Measurements from ENCODE around the gene NAA80. TPM values are rescaled to one million over a fixed set of nuclear protein-coding genes. Genes with fewer than 3 reads are reported as not detected.
"Not testable (repeated sequence)": the region's sequence is repeated elsewhere in the genome, so short reads cannot be mapped to it uniquely, and the experiment has no call there.

Gene NAA80
- polyA plus RNA-seq, 1 of the 3 experiments (the other 2 are of a cell fraction): 10.5 TPM

DNA sequence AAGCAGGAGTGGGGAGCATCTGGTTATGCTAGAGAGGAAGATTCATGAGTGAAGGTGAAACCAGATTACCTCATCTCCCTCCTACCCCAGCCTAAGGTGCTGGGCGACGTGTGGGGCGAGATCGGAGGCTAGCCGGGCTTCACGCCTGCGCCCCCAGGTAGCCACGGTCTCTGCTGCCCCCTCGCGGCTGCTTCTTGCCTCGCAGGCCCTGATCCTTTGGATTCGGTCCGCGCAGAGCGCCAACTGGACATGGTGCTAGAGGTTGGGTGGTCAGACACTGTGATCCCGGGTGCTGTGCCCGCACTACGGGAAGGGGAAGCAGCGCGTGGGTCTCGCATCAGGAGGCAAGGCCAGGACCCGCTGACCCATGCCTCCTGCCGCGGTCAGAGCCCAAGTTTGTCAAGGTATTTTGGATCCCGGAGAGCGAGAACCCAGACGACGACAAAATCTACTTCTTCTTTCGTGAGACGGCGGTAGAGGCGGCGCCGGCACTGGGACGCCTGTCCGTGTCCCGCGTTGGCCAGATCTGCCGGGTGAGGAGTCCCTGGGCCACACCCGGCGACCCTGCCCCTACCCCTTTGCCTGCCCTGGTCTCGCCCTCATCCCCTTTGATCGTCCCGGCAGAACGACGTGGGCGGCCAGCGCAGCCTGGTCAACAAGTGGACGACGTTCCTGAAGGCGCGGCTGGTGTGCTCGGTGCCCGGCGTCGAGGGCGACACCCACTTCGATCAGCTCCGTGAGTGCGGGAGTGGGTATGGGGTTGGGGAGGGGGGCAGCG is 26.1 kb downstream of the NAA80 start:
- Histone ChIP-seq H3K4me1 (ENCODE audit: control insufficient read depth in 1 of 2, insufficient read depth in 2 of 2, low read depth in 1 of 2, low read length in 1 of 2) (peaks cover 11 to 19% of the 10 kb centered on the region in 2 experiments; a peak in 2 of 4 replicates), H3K36me3 (replicated peaks in 1 of 2; ENCODE audit: control insufficient read depth in 1 of 2, insufficient read depth in 2 of 2, low read length in 1 of 2) (no peaks in the 10 kb centered on the region), H3K27me3 (ENCODE audit: insufficient read depth) (0 out of 2 replicates have a peak, but pooled peaks cover 16% of the 10 kb centered on the region), H3K4me3 (ENCODE audit: low read depth in 2 of 2, low read length in 1 of 2) (peak overlapping the region; percentile 25 to 59; a peak in 3 of 4 replicates), H4K20me1 (ENCODE audit: insufficient read depth) (no peaks in the 10 kb centered on the region), H3K9me3 (no peaks in the 10 kb centered on the region), H2AFZ (ENCODE audit: low read depth) (peak overlapping the region; percentile 83; the same call in 1 of the 2 replicates), H3K9me2 (no peaks in the 10 kb centered on the region), H3F3A (replicated peaks; ENCODE audit: insufficient read depth) (peaks cover 16% of the 10 kb centered on the region), H3K27ac (ENCODE audit: low read depth in 2 of 2, low read length in 1 of 2) (no peak overlapping the region), H3K79me2 (ENCODE audit: insufficient read depth) (no peaks in the 10 kb centered on the region), H3K9ac (no peak overlapping the region), H3K4me2 (peak overlapping the region; percentile 82)
- ChIA-PET POLR2A (no interaction called here), CTCF (interaction anchor here (0.6 to 12.2 kb wide), 29 partner anchors 9 to 337 kb away, joined by 3 to 206 read pairs (median 4); partner anchors contain the start of genes GNAI2 and GNAT1)
- peak; percentile 98 for DNase-seq
- 13% methylated on average over 23 of the region's 61 CpGs for WGBS (ENCODE audit: low lambda C conversion rate)
- TF ChIP-seq, protein P1, sequence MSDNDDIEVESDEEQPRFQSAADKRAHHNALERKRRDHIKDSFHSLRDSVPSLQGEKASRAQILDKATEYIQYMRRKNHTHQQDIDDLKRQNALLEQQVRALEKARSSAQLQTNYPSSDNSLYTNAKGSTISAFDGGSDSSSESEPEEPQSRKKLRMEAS (IDR thresholded peaks at IDR 0.05; ENCODE audit: low read depth): 0 out of 2 replicates have a peak, but pooled peaks have one; percentile 37
- TF ChIP-seq MEF2A (IDR thresholded peaks at IDR 0.05; ENCODE audit: borderline replicate concordance, low read depth): no peak
- TF ChIP-seq TAF1 (IDR thresholded peaks at IDR 0.05; ENCODE audit: borderline replicate concordance, low read depth, low read length): no peak
- TF ChIP-seq, protein P2, sequence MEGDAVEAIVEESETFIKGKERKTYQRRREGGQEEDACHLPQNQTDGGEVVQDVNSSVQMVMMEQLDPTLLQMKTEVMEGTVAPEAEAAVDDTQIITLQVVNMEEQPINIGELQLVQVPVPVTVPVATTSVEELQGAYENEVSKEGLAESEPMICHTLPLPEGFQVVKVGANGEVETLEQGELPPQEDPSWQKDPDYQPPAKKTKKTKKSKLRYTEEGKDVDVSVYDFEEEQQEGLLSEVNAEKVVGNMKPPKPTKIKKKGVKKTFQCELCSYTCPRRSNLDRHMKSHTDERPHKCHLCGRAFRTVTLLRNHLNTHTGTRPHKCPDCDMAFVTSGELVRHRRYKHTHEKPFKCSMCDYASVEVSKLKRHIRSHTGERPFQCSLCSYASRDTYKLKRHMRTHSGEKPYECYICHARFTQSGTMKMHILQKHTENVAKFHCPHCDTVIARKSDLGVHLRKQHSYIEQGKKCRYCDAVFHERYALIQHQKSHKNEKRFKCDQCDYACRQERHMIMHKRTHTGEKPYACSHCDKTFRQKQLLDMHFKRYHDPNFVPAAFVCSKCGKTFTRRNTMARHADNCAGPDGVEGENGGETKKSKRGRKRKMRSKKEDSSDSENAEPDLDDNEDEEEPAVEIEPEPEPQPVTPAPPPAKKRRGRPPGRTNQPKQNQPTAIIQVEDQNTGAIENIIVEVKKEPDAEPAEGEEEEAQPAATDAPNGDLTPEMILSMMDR (IDR thresholded peaks at IDR 0.05): peak; percentile 91
- TF ChIP-seq ELF1 (IDR thresholded peaks at IDR 0.05): no peak
- TF ChIP-seq TEAD4 (IDR thresholded peaks at IDR 0.05; ENCODE audit: borderline replicate concordance, insufficient read depth): no peak
- no peak for TF ChIP-seq RFX5 (IDR thresholded peaks at IDR 0.05; ENCODE audit: low read length)
- peak; percentile 22 for TF ChIP-seq CHD2 (IDR thresholded peaks at IDR 0.05; ENCODE audit: low read length, partially characterized antibody)
- peak; percentile 97 for TF ChIP-seq SMC3 (IDR thresholded peaks at IDR 0.05; ENCODE audit: low read depth, low read length)
- TF ChIP-seq NRF1 (IDR thresholded peaks at IDR 0.05; ENCODE audit: low read depth, low read length): peak; percentile 54; the same call in 1 of the 2 replicates
- TF ChIP-seq RAD21 (IDR thresholded peaks at IDR 0.05; ENCODE audit: low read length): peak; percentile 99

GRCh38 chr3:50272538-50272910 is 26.7 kb downstream of the NAA80 start:
- POLR2A ChIA-PET; H3K79me2 ChIP-seq (ENCODE audit: insufficient read depth); H2AFZ ChIP-seq (ENCODE audit: low read depth); H3K4me2 ChIP-seq; H3K9me2 ChIP-seq; H3K9ac ChIP-seq; H3K27ac ChIP-seq (ENCODE audit: low read depth in 2 of 2, low read length in 1 of 2); H3K36me3 ChIP-seq (replicated peaks in 1 of 2; ENCODE audit: control insufficient read depth in 1 of 2, insufficient read depth in 2 of 2, low read length in 1 of 2); DNase-seq; H3K4me3 ChIP-seq (ENCODE audit: low read depth in 2 of 2, low read length in 1 of 2); H4K20me1 ChIP-seq (ENCODE audit: insufficient read depth); H3K9me3 ChIP-seq: not testable (repeated sequence)
- CTCF ChIA-PET: interaction anchor here (0.6 to 12.2 kb wide), 18 partner anchors 9 to 639 kb away, joined by 3 to 206 read pairs (median 6); partner anchors contain the start of genes GNAI2 and GNAT1
- Histone ChIP-seq H3F3A (replicated peaks; ENCODE audit: insufficient read depth) (peaks cover 18% of the 10 kb centered on the region), H3K4me1 (ENCODE audit: control insufficient read depth in 1 of 2, insufficient read depth in 2 of 2, low read depth in 1 of 2, low read length in 1 of 2) (peaks cover 11 to 19% of the 10 kb centered on the region in 2 experiments; a peak in 2 of 4 replicates), H3K27me3 (ENCODE audit: insufficient read depth) (0 out of 2 replicates have a peak, but pooled peaks cover 16% of the 10 kb centered on the region)
- 63% methylated on average over 10 of the region's 10 CpGs for WGBS (ENCODE audit: low lambda C conversion rate)

Measured in SK-N-SH (cell line).